Measurements from ENCODE around the gene ADGRA1.

ADGRA1 gene

DNA sequence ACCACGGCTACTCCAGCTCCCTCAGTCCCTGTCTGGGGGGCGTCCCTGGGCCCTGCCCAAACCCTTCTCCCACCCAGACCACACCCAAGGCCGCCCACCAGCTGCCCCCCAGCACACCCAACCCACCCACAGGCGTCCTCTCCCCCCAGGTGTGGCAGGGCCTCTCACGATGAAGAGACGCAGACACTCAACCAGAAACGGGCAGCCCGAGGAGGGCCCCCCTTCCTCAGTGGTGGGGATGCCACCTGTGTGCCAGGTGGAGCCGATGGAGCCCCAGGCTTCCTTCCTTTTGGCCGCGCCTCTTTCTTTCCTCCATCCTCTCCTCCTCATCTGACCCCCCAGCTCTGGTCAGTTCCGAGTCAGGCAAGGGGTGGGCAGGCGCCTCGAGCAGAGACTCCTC lies 28.7 kb downstream of the ADGRA1 start:
- Histone ChIP-seq H3K27me3 (ENCODE audit: insufficient read depth, low read length, poor library complexity) (no peaks in the 10 kb centered on the region), H3K79me2 (ENCODE audit: insufficient read depth, low read length) (no peaks in the 10 kb centered on the region), H3K4me1 (ENCODE audit: insufficient read depth, low read length) (no peaks in the 10 kb centered on the region), H3K9me3 (ENCODE audit: insufficient read depth, low read length, severe bottlenecking) (peaks cover 15% of the 10 kb centered on the region), H3K4me2 (ENCODE audit: insufficient read depth, low read length) (no peak overlapping the region), H3K27ac (ENCODE audit: low read length) (no peak overlapping the region), H3K9ac (ENCODE audit: low read depth, low read length) (no peak overlapping the region), H2AFZ (ENCODE audit: low read depth, low read length) (no peak overlapping the region), H3K4me3 (ENCODE audit: low read depth in 1 of 2, low read length in 2 of 2) (no peak overlapping the region), H4K20me1 (ENCODE audit: insufficient read depth, low read length) (no peaks in the 10 kb centered on the region), H3K36me3 (ENCODE audit: insufficient read depth, low read length) (no peaks in the 10 kb centered on the region)
- no peak for TF ChIP-seq EZH2 (IDR thresholded peaks at IDR 0.05; ENCODE audit: borderline replicate concordance, low read depth, low read length, severe bottlenecking)
- TF ChIP-seq, protein P1, sequence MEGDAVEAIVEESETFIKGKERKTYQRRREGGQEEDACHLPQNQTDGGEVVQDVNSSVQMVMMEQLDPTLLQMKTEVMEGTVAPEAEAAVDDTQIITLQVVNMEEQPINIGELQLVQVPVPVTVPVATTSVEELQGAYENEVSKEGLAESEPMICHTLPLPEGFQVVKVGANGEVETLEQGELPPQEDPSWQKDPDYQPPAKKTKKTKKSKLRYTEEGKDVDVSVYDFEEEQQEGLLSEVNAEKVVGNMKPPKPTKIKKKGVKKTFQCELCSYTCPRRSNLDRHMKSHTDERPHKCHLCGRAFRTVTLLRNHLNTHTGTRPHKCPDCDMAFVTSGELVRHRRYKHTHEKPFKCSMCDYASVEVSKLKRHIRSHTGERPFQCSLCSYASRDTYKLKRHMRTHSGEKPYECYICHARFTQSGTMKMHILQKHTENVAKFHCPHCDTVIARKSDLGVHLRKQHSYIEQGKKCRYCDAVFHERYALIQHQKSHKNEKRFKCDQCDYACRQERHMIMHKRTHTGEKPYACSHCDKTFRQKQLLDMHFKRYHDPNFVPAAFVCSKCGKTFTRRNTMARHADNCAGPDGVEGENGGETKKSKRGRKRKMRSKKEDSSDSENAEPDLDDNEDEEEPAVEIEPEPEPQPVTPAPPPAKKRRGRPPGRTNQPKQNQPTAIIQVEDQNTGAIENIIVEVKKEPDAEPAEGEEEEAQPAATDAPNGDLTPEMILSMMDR (IDR thresholded peaks at IDR 0.05; ENCODE audit: borderline replicate concordance, extremely low read depth, low read length, poor library complexity, severe bottlenecking): no peak
- ATAC-seq (ENCODE audit: insufficient read depth, low read depth) (no peak), DNase-seq (no peak)

- Histone ChIP-seq H3K4me3 (ENCODE audit: low read depth in 1 of 2, low read length in 2 of 2) (no peak overlapping the region), H3K36me3 (ENCODE audit: insufficient read depth, low read length) (no peaks in the 10 kb centered on the region), H3K9ac (ENCODE audit: low read depth, low read length) (no peak overlapping the region), H3K9me3 (ENCODE audit: insufficient read depth, low read length, severe bottlenecking) (peaks cover 13% of the 10 kb centered on the region), H3K27me3 (ENCODE audit: insufficient read depth, low read length, poor library complexity) (no peaks in the 10 kb centered on the region), H3K27ac (ENCODE audit: low read length) (no peak overlapping the region), H2AFZ (ENCODE audit: low read depth, low read length) (no peak overlapping the region), H3K79me2 (ENCODE audit: insufficient read depth, low read length) (no peaks in the 10 kb centered on the region), H3K4me1 (ENCODE audit: insufficient read depth, low read length) (no peaks in the 10 kb centered on the region), H4K20me1 (ENCODE audit: insufficient read depth, low read length) (no peaks in the 10 kb centered on the region), H3K4me2 (ENCODE audit: insufficient read depth, low read length) (no peak overlapping the region)
- ATAC-seq (ENCODE audit: insufficient read depth, low read depth): no peak
- DNase-seq: no peak
- no peak for TF ChIP-seq EZH2 (IDR thresholded peaks at IDR 0.05; ENCODE audit: borderline replicate concordance, low read depth, low read length, severe bottlenecking)
- TF ChIP-seq, protein P1 (IDR thresholded peaks at IDR 0.05; ENCODE audit: borderline replicate concordance, extremely low read depth, low read length, poor library complexity, severe bottlenecking): no peak
These were observed 29.4 kb downstream of the ADGRA1 start for GRCh38 chr10:133117036-133117687.

GRCh38 chr10:133117688-133118071 lies 30.0 kb downstream of the ADGRA1 start:
- Histone ChIP-seq H3K27ac (ENCODE audit: low read length) (no peak overlapping the region), H3K79me2 (ENCODE audit: insufficient read depth, low read length) (no peaks in the 10 kb centered on the region), H3K4me3 (ENCODE audit: low read depth in 1 of 2, low read length in 2 of 2) (no peak overlapping the region), H3K36me3 (ENCODE audit: insufficient read depth, low read length) (no peaks in the 10 kb centered on the region), H3K9me3 (ENCODE audit: insufficient read depth, low read length, severe bottlenecking) (peaks cover 13% of the 10 kb centered on the region), H4K20me1 (ENCODE audit: insufficient read depth, low read length) (no peaks in the 10 kb centered on the region), H3K4me1 (ENCODE audit: insufficient read depth, low read length) (no peaks in the 10 kb centered on the region), H3K4me2 (ENCODE audit: insufficient read depth, low read length) (no peak overlapping the region), H3K9ac (ENCODE audit: low read depth, low read length) (no peak overlapping the region), H2AFZ (ENCODE audit: low read depth, low read length) (no peak overlapping the region), H3K27me3 (ENCODE audit: insufficient read depth, low read length, poor library complexity) (no peaks in the 10 kb centered on the region)
- TF ChIP-seq EZH2 (IDR thresholded peaks at IDR 0.05; ENCODE audit: borderline replicate concordance, low read depth, low read length, severe bottlenecking): no peak
- TF ChIP-seq, protein P1 (IDR thresholded peaks at IDR 0.05; ENCODE audit: borderline replicate concordance, extremely low read depth, low read length, poor library complexity, severe bottlenecking): no peak
- DNase-seq: no peak
- no peak for ATAC-seq (ENCODE audit: insufficient read depth, low read depth)

All from DND-41 (cell line).